WTC11 (cell line): Measurements from ENCODE around the gene MOB3A. TPM values are rescaled to one million over a fixed set of nuclear protein-coding genes. Genes with fewer than 3 reads are reported as not detected.

Source experiments
- ATF1 ChIP-seq: sonication (generic); formaldehyde crosslinking; IDR thresholded peaks from 2 replicates; pipeline ENCODE4 v1.8.1; 2023; ENCODE audit warnings: mild to moderate bottlenecking, moderate library complexity, missing genetic modification reagents
- ATF3 ChIP-seq: sonication (generic); formaldehyde crosslinking; conservative IDR thresholded peaks from 2 replicates; pipeline ENCODE4 v1.8.1; 2022; ENCODE audit warnings: mild to moderate bottlenecking, missing genetic modification reagents
- CBFB ChIP-seq: sonication (generic); formaldehyde crosslinking; IDR thresholded peaks from 2 replicates; pipeline ENCODE4 v1.8.1; 2022; ENCODE audit warnings: mild to moderate bottlenecking, low read depth, missing genetic modification reagents
- EMX1 ChIP-seq: fragments of 250-450 bp; sonication (Bioruptor Pico); IDR thresholded peaks from 2 replicates; pipeline ENCODE4 v1.8.0; 2021; ENCODE audit warnings: mild to moderate bottlenecking
- ESRRA ChIP-seq: sonication (generic); formaldehyde crosslinking; IDR thresholded peaks from 2 replicates; pipeline ENCODE4 v1.8.1; 2022; ENCODE audit warnings: mild to moderate bottlenecking, missing genetic modification reagents, borderline replicate concordance
- FOXJ3 ChIP-seq: sonication (generic); formaldehyde crosslinking; IDR thresholded peaks from 2 replicates; pipeline ENCODE4 v1.9.0; 2021; ENCODE audit warnings: missing genetic modification reagents, mild to moderate bottlenecking, borderline replicate concordance
- FOXP4 ChIP-seq: sonication (generic); formaldehyde crosslinking; IDR thresholded peaks from 2 replicates; pipeline ENCODE4 v1.8.0; 2022; ENCODE audit warnings: mild to moderate bottlenecking, missing genetic modification reagents
- IRF2 ChIP-seq: sonication (generic); formaldehyde crosslinking; IDR thresholded peaks from 2 replicates; pipeline ENCODE4 v1.8.0; 2022; ENCODE audit warnings: low read depth, missing genetic modification reagents, borderline replicate concordance
- JAZF1 ChIP-seq: fragments of 250-450 bp; sonication (Bioruptor Pico); IDR thresholded peaks from 2 replicates; pipeline ENCODE4 v1.9.0; 2021; ENCODE audit warnings: moderate library complexity, mild to moderate bottlenecking, inconsistent platforms
- JUN ChIP-seq: sonication (generic); formaldehyde crosslinking; IDR thresholded peaks from 2 replicates; pipeline ENCODE4 v1.8.0; 2023; ENCODE audit warnings: mild to moderate bottlenecking, missing genetic modification reagents
- MLX ChIP-seq: sonication (generic); formaldehyde crosslinking; IDR thresholded peaks from 2 replicates; pipeline ENCODE4 v1.8.1; 2023; ENCODE audit warnings: mild to moderate bottlenecking, missing genetic modification reagents, moderate library complexity
- MXD4 ChIP-seq: fragments of 250-450 bp; sonication (Bioruptor Pico); IDR thresholded peaks from 2 replicates; pipeline ENCODE4 v1.8.0; 2021; ENCODE audit warnings: mild to moderate bottlenecking, moderate library complexity, borderline replicate concordance
- NR1H2 ChIP-seq: sonication (generic); formaldehyde crosslinking; IDR thresholded peaks from 2 replicates; pipeline ENCODE4 v1.9.0; 2021; ENCODE audit warnings: mild to moderate bottlenecking, moderate library complexity, missing genetic modification reagents
- NR2C2 ChIP-seq: sonication (generic); formaldehyde crosslinking; IDR thresholded peaks from 2 replicates; pipeline ENCODE4 v1.8.0; 2022; ENCODE audit warnings: mild to moderate bottlenecking, missing genetic modification reagents
- RORB ChIP-seq: fragments of 250-450 bp; sonication (Bioruptor Pico); IDR thresholded peaks from 2 replicates; pipeline ENCODE4 v1.9.0; 2021; ENCODE audit warnings: mild to moderate bottlenecking
- SMAD3 ChIP-seq: sonication (generic); formaldehyde crosslinking; IDR thresholded peaks from 2 replicates; pipeline ENCODE4 v1.8.0; 2022; ENCODE audit warnings: missing genetic modification reagents, mild to moderate bottlenecking, borderline replicate concordance
- SMAD4 ChIP-seq: sonication (generic); formaldehyde crosslinking; IDR thresholded peaks from 2 replicates; pipeline ENCODE4 v1.8.0; 2022; ENCODE audit warnings: mild to moderate bottlenecking, missing genetic modification reagents
- SP1 ChIP-seq: sonication (generic); formaldehyde crosslinking; conservative IDR thresholded peaks from 2 replicates; pipeline ENCODE4 v1.8.1; 2022; ENCODE audit warnings: missing genetic modification reagents
- TEAD1 ChIP-seq: sonication (generic); formaldehyde crosslinking; IDR thresholded peaks from 2 replicates; pipeline ENCODE4 v1.8.0; 2022; ENCODE audit warnings: mild to moderate bottlenecking, missing genetic modification reagents
- TEAD4 ChIP-seq: sonication (generic); formaldehyde crosslinking; IDR thresholded peaks from 2 replicates; pipeline ENCODE4 v1.8.0; 2022; ENCODE audit warnings: mild to moderate bottlenecking, missing genetic modification reagents
- TP53 ChIP-seq: sonication (generic); formaldehyde crosslinking; IDR thresholded peaks from 2 replicates; pipeline ENCODE4 v1.8.1; 2023; ENCODE audit warnings: mild to moderate bottlenecking, missing genetic modification reagents
- ZBTB21 ChIP-seq: sonication (generic); formaldehyde crosslinking; IDR thresholded peaks from 2 replicates; pipeline ENCODE4 v1.8.1; 2023; ENCODE audit warnings: mild to moderate bottlenecking, missing genetic modification reagents, borderline replicate concordance
- ZMAT4 ChIP-seq: fragments of 250-450 bp; sonication (Bioruptor Pico); IDR thresholded peaks from 2 replicates; pipeline ENCODE4 v1.9.0; 2021; ENCODE audit warnings: mild to moderate bottlenecking
- ZNF138 ChIP-seq: sonication (generic); formaldehyde crosslinking; conservative IDR thresholded peaks from 2 replicates; pipeline ENCODE4 v1.8.1; 2022; ENCODE audit warnings: mild to moderate bottlenecking, moderate library complexity, missing genetic modification reagents
- ZNF671 ChIP-seq: fragments of 250-450 bp; sonication (Bioruptor Pico); IDR thresholded peaks from 2 replicates; pipeline ENCODE4 v1.8.0; 2021; ENCODE audit warnings: mild to moderate bottlenecking
- total RNA-seq: library from RNA; stranded (reverse); gene quantifications from 3 replicates; pipeline ENCODE4 v1.2.3, GENCODE V29; 2021
- TF ChIP-seq, protein P1 (sequence below): fragments of 250-450 bp; sonication (Bioruptor Pico); IDR thresholded peaks from 2 replicates; pipeline ENCODE4 v1.9.0; 2021; ENCODE audit warnings: mild to moderate bottlenecking
- TF ChIP-seq, protein P2 (sequence below): sonication (generic); formaldehyde crosslinking; IDR thresholded peaks from 2 replicates; pipeline ENCODE4 v1.8.0; 2023; ENCODE audit warnings: missing genetic modification reagents, mild to moderate bottlenecking, borderline replicate concordance
- TF ChIP-seq, protein P3 (sequence below): sonication (generic); formaldehyde crosslinking; IDR thresholded peaks from 2 replicates; pipeline ENCODE4 v1.8.0; 2022; ENCODE audit warnings: mild to moderate bottlenecking, missing genetic modification reagents

MOB3A gene
- total RNA-seq, 1 experiment from 2014 or later = 8.1 TPM

DNA sequence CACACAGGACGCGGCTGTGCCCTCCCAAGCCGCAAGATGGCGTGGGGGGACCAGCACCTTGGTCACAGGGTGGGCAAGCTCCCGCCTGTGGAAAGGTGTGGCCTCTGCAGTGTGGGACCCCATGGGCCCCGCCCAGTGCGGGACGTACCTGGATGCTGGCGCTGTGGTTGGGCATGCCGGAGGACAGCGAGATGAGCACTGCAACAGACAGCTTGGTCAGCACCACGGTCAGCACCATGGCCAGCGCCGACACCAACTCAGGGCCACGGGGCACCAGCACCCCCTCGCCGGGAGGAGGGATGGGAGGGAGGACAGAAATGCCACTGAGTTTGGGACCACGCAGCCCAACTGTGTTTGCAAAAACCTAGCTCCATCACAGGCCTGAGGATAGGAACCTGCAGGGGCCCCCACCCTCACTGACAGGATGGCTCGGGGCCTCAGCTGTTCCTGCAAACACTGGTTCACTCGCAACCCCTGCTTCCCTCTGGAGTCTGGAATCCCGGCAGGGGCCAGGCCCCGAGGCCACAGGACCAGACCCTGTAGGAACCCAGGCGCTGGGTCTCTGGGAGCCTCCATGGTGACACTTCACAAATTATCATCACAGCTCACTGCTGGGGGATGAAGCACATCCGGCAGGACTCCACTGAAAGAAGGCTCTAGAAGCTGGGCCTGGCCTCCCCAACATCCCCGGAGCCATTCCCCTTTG lies 27.7 kb upstream of the MOB3A start (continued):
- TF ChIP-seq, protein P1, sequence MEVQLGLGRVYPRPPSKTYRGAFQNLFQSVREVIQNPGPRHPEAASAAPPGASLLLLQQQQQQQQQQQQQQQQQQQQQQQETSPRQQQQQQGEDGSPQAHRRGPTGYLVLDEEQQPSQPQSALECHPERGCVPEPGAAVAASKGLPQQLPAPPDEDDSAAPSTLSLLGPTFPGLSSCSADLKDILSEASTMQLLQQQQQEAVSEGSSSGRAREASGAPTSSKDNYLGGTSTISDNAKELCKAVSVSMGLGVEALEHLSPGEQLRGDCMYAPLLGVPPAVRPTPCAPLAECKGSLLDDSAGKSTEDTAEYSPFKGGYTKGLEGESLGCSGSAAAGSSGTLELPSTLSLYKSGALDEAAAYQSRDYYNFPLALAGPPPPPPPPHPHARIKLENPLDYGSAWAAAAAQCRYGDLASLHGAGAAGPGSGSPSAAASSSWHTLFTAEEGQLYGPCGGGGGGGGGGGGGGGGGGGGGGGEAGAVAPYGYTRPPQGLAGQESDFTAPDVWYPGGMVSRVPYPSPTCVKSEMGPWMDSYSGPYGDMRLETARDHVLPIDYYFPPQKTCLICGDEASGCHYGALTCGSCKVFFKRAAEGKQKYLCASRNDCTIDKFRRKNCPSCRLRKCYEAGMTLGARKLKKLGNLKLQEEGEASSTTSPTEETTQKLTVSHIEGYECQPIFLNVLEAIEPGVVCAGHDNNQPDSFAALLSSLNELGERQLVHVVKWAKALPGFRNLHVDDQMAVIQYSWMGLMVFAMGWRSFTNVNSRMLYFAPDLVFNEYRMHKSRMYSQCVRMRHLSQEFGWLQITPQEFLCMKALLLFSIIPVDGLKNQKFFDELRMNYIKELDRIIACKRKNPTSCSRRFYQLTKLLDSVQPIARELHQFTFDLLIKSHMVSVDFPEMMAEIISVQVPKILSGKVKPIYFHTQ (CRISPR knock-in tag) = no peak
- TF ChIP-seq FOXJ3 (no peak), ZNF671 (CRISPR knock-in tag) (no peak), ZBTB21 (CRISPR knock-in tag) (peak; percentile 60; the same call in 1 of the 2 replicates), IRF2 (no peak; the same call in 1 of the 2 replicates), SMAD3 (0 out of 2 replicates have a peak, but pooled peaks have one; percentile 50), JAZF1 (no peak), MXD4 (CRISPR knock-in tag) (no peak), JUN (CRISPR knock-in tag) (0 out of 2 replicates have a peak, but pooled peaks have one; percentile 32), RORB (CRISPR knock-in tag) (no peak), CBFB (CRISPR knock-in tag) (0 out of 2 replicates have a peak, but pooled peaks have one; percentile 14), NR1H2 (CRISPR knock-in tag) (no peak), ATF3 (CRISPR knock-in tag) (no peak), ZMAT4 (CRISPR knock-in tag) (no peak), TEAD4 (peak; percentile 61; the same call in 1 of the 2 replicates), ZNF138 (CRISPR knock-in tag) (no peak), SMAD4 (CRISPR knock-in tag) (peak; percentile 88; the same call in 1 of the 2 replicates), EMX1 (CRISPR knock-in tag) (no peak), MLX (CRISPR knock-in tag) (no peak), TP53 (CRISPR knock-in tag) (peak; percentile 58; the same call in 1 of the 2 replicates), ESRRA (CRISPR knock-in tag) (peak; percentile 61; the same call in 1 of the 2 replicates), SP1 (CRISPR knock-in tag) (0 out of 2 replicates have a peak, but pooled peaks have one; percentile 31), TEAD1 (CRISPR knock-in tag) (0 out of 2 replicates have a peak, but pooled peaks have one; percentile 50), ATF1 (CRISPR knock-in tag) (no peak), NR2C2 (CRISPR knock-in tag) (no peak), FOXP4 (peak; percentile 79; the same call in 1 of the 2 replicates)
- TF ChIP-seq, protein P2, sequence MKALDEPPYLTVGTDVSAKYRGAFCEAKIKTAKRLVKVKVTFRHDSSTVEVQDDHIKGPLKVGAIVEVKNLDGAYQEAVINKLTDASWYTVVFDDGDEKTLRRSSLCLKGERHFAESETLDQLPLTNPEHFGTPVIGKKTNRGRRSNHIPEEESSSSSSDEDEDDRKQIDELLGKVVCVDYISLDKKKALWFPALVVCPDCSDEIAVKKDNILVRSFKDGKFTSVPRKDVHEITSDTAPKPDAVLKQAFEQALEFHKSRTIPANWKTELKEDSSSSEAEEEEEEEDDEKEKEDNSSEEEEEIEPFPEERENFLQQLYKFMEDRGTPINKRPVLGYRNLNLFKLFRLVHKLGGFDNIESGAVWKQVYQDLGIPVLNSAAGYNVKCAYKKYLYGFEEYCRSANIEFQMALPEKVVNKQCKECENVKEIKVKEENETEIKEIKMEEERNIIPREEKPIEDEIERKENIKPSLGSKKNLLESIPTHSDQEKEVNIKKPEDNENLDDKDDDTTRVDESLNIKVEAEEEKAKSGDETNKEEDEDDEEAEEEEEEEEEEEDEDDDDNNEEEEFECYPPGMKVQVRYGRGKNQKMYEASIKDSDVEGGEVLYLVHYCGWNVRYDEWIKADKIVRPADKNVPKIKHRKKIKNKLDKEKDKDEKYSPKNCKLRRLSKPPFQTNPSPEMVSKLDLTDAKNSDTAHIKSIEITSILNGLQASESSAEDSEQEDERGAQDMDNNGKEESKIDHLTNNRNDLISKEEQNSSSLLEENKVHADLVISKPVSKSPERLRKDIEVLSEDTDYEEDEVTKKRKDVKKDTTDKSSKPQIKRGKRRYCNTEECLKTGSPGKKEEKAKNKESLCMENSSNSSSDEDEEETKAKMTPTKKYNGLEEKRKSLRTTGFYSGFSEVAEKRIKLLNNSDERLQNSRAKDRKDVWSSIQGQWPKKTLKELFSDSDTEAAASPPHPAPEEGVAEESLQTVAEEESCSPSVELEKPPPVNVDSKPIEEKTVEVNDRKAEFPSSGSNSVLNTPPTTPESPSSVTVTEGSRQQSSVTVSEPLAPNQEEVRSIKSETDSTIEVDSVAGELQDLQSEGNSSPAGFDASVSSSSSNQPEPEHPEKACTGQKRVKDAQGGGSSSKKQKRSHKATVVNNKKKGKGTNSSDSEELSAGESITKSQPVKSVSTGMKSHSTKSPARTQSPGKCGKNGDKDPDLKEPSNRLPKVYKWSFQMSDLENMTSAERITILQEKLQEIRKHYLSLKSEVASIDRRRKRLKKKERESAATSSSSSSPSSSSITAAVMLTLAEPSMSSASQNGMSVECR (CRISPR knock-in tag) = peak; percentile 75; the same call in 1 of the 2 replicates
- TF ChIP-seq, protein P3, sequence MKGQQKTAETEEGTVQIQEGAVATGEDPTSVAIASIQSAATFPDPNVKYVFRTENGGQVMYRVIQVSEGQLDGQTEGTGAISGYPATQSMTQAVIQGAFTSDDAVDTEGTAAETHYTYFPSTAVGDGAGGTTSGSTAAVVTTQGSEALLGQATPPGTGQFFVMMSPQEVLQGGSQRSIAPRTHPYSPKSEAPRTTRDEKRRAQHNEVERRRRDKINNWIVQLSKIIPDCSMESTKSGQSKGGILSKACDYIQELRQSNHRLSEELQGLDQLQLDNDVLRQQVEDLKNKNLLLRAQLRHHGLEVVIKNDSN = peak; percentile 45; the same call in 1 of the 2 replicates
